ENCODE measurements around the gene TCTN3. TPM values are rescaled to one million over a fixed set of nuclear protein-coding genes. Genes with fewer than 3 reads are reported as not detected.

Gene TCTN3
- polyA plus RNA-seq, 1 of the 3 experiments (the other 2 are of a cell fraction): 39.5 TPM

- POLR2A ChIA-PET: no interaction called here
- Histone ChIP-seq H3K4me3 (ENCODE audit: low read depth in 2 of 2, low read length in 1 of 2) (no peak overlapping the region), H4K20me1 (ENCODE audit: insufficient read depth) (no peaks in the 10 kb centered on the region), H3K4me2 (no peak overlapping the region), H3K9me3 (no peaks in the 10 kb centered on the region), H3K36me3 (replicated peaks in 1 of 2; ENCODE audit: control insufficient read depth in 1 of 2, insufficient read depth in 2 of 2, low read length in 1 of 2) (peaks cover 59 to 70% of the 10 kb centered on the region in 2 experiments), H2AFZ (ENCODE audit: low read depth) (no peak overlapping the region), H3K27ac (ENCODE audit: low read depth in 2 of 2, low read length in 1 of 2) (no peak overlapping the region), H3K9me2 (no peaks in the 10 kb centered on the region), H3K4me1 (ENCODE audit: control insufficient read depth in 1 of 2, insufficient read depth in 2 of 2, low read depth in 1 of 2, low read length in 1 of 2) (no peaks in the 10 kb centered on the region), H3F3A (replicated peaks; ENCODE audit: insufficient read depth) (no peaks in the 10 kb centered on the region), H3K9ac (no peak overlapping the region), H3K79me2 (ENCODE audit: insufficient read depth) (peaks cover 20% of the 10 kb centered on the region; the same call in 1 of the 2 replicates), H3K27me3 (ENCODE audit: insufficient read depth) (no peaks in the 10 kb centered on the region)
- TF ChIP-seq GABPA (IDR thresholded peaks at IDR 0.05; ENCODE audit: low read depth): no peak
- no peak for TF ChIP-seq USF2 (IDR thresholded peaks at IDR 0.05; ENCODE audit: borderline replicate concordance, low read depth, low read length)
- TF ChIP-seq MAX (IDR thresholded peaks at IDR 0.05; ENCODE audit: low read depth): no peak
- no peak for TF ChIP-seq FOXM1 (IDR thresholded peaks at IDR 0.05; ENCODE audit: low read depth)
- no peak for TF ChIP-seq NRF1 (IDR thresholded peaks at IDR 0.05; ENCODE audit: low read depth, low read length)
- no peak for TF ChIP-seq SIN3A (IDR thresholded peaks at IDR 0.05; ENCODE audit: borderline replicate concordance, low read depth, low read length)
- TF ChIP-seq SMC3 (IDR thresholded peaks at IDR 0.05; ENCODE audit: low read depth, low read length): no peak
- TF ChIP-seq USF1 (IDR thresholded peaks at IDR 0.05; ENCODE audit: borderline replicate concordance, low read depth): no peak
- no peak for TF ChIP-seq RCOR1 (IDR thresholded peaks at IDR 0.05; ENCODE audit: low read length)
- TF ChIP-seq PBX3 (IDR thresholded peaks at IDR 0.05): no peak
- no peak for TF ChIP-seq RXRA (IDR thresholded peaks at IDR 0.05; ENCODE audit: borderline replicate concordance, low read depth)
- TF ChIP-seq TAF1 (IDR thresholded peaks at IDR 0.05; ENCODE audit: borderline replicate concordance, low read depth, low read length): no peak
- no peak for TF ChIP-seq NFIC (IDR thresholded peaks at IDR 0.05; ENCODE audit: borderline replicate concordance)
- no peak for TF ChIP-seq EP300 (IDR thresholded peaks at IDR 0.05; ENCODE audit: borderline replicate concordance in 1 of 2, low read depth in 1 of 2, low read length in 1 of 2)
- no peak for TF ChIP-seq YY1 (IDR thresholded peaks at IDR 0.05; ENCODE audit: low read depth)
- TF ChIP-seq RFX5 (IDR thresholded peaks at IDR 0.05; ENCODE audit: low read length): no peak
- CTCF ChIA-PET: interaction anchor here (0.9 to 2.0 kb wide), 2 partner anchors 195 to 267 kb away, joined by 4 to 5 read pairs; no protein-coding TSS in a partner anchor
- no peak for DNase-seq
- WGBS (ENCODE audit: low lambda C conversion rate): 93% methylated on average over 1 of the region's 1 CpG
These were observed 52.8 kb downstream of the TCTN3 start for GRCh38 chr10:95640891-95641315.

GRCh38 chr10:95637911-95638310, 55.8 kb downstream of the TCTN3 start:
- no peaks in the 10 kb centered on the region for H3K27me3 ChIP-seq (ENCODE audit: insufficient read depth)
- no peaks in the 10 kb centered on the region for H3K9me2 ChIP-seq
- no peaks in the 10 kb centered on the region for H3F3A ChIP-seq (replicated peaks; ENCODE audit: insufficient read depth)
- ChIA-PET CTCF (interaction anchor here (1.6 kb wide), 1 partner anchor 392 kb away, joined by 4 read pairs; no protein-coding TSS in a partner anchor), POLR2A (no interaction called here)
- no peak overlapping the region for H2AFZ ChIP-seq (ENCODE audit: low read depth)
- no peaks in the 10 kb centered on the region for H3K9me3 ChIP-seq
- no peaks in the 10 kb centered on the region for H3K4me1 ChIP-seq (ENCODE audit: control insufficient read depth in 1 of 2, insufficient read depth in 2 of 2, low read depth in 1 of 2, low read length in 1 of 2)
- no peak for DNase-seq
- H3K4me2 ChIP-seq: no peak overlapping the region
- 100% methylated on average over 4 of the region's 4 CpGs for WGBS (ENCODE audit: low lambda C conversion rate)
- H3K36me3 ChIP-seq (replicated peaks in 1 of 2; ENCODE audit: control insufficient read depth in 1 of 2, insufficient read depth in 2 of 2, low read length in 1 of 2): peaks cover 67 to 75% of the 10 kb centered on the region in 2 experiments
- peaks cover 4% of the 10 kb centered on the region; the same call in 1 of the 2 replicates for H3K79me2 ChIP-seq (ENCODE audit: insufficient read depth)
- no peaks in the 10 kb centered on the region for H4K20me1 ChIP-seq (ENCODE audit: insufficient read depth)
- H3K4me3 ChIP-seq (ENCODE audit: low read depth in 2 of 2, low read length in 1 of 2): no peak overlapping the region
- no peak overlapping the region for H3K27ac ChIP-seq (ENCODE audit: low read depth in 2 of 2, low read length in 1 of 2)
- H3K9ac ChIP-seq: no peak overlapping the region
- TF ChIP-seq RXRA (IDR thresholded peaks at IDR 0.05; ENCODE audit: borderline replicate concordance, low read depth) (no peak), CHD2 (IDR thresholded peaks at IDR 0.05; ENCODE audit: low read length, partially characterized antibody) (no peak), SMC3 (IDR thresholded peaks at IDR 0.05; ENCODE audit: low read depth, low read length) (no peak), GATA2 (CRISPR knock-in tag; IDR thresholded peaks at IDR 0.05) (no peak), MEF2A (IDR thresholded peaks at IDR 0.05; ENCODE audit: borderline replicate concordance, low read depth) (no peak), RCOR1 (IDR thresholded peaks at IDR 0.05; ENCODE audit: low read length) (no peak), TCF12 (IDR thresholded peaks at IDR 0.05) (no peak), EP300 (IDR thresholded peaks at IDR 0.05; ENCODE audit: borderline replicate concordance in 1 of 2, low read depth in 1 of 2, low read length in 1 of 2) (no peak), FOXJ3 (CRISPR knock-in tag; IDR thresholded peaks at IDR 0.05) (no peak), ZBTB33 (IDR thresholded peaks at IDR 0.05; ENCODE audit: borderline replicate concordance, low read depth) (no peak), GABPA (IDR thresholded peaks at IDR 0.05; ENCODE audit: low read depth) (no peak), FOXM1 (IDR thresholded peaks at IDR 0.05; ENCODE audit: low read depth) (no peak), SIN3A (IDR thresholded peaks at IDR 0.05; ENCODE audit: borderline replicate concordance, low read depth, low read length) (no peak), NFIC (IDR thresholded peaks at IDR 0.05; ENCODE audit: borderline replicate concordance) (no peak)
